ENCODE measurements around the gene PNPLA4. TPM values are rescaled to one million over a fixed set of nuclear protein-coding genes. Genes with fewer than 3 reads are reported as not detected.

The PNPLA4 gene
- total RNA-seq, 1 donor from 2014 or later = 12.8 TPM

DNA sequence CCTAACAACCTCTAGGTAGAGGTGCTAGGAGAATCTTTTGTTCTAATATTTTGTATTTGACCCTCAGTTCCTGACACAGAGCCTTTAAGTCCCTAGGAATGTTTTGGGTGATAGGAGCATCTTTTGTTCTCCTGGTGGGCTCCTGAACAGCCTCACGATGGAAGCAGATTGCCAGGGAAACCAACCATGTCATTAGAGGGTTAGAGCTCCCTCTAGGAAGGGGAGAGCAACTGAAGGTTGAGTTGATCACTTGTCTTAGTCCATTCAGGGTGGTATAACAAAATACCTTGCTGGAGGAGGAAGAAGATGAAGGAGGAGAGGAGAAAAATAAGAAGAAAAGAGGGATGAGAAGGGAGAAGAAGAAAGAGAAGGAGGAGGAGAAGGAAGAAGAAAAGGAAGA is 75.0 kb downstream of the PNPLA4 start:
- no peaks in the 10 kb centered on the region for H3K4me1 ChIP-seq (ENCODE audit: insufficient read depth, low read length)
- no peak for FAIRE-seq
- H2AFZ ChIP-seq (ENCODE audit: low read depth, low read length) = no peak overlapping the region
- DNase-seq (ENCODE audit: low read depth) = no peak
- H3K9me3 ChIP-seq (ENCODE audit: insufficient read depth, low read depth, low read length) = no peaks in the 10 kb centered on the region
- no peaks in the 10 kb centered on the region for H3K36me3 ChIP-seq (ENCODE audit: insufficient read depth, low read length)
- no peak overlapping the region for H3K27ac ChIP-seq (ENCODE audit: low read depth, low read length)
- Mint-ChIP-seq H3K4me3 (ENCODE audit: unreplicated experiment) (no peak overlapping the region), H3K36me3 (ENCODE audit: low read depth, unreplicated experiment) (no peaks in the 10 kb centered on the region), H3K9me3 (ENCODE audit: unreplicated experiment) (no peaks in the 10 kb centered on the region), H3K27me3 (ENCODE audit: low read depth, unreplicated experiment) (no peaks in the 10 kb centered on the region), H3K4me1 (ENCODE audit: low read depth, unreplicated experiment) (peaks cover 3% of the 10 kb centered on the region), H3K27ac (ENCODE audit: unreplicated experiment) (no peak overlapping the region)
- no peaks in the 10 kb centered on the region for H3K27me3 ChIP-seq (ENCODE audit: insufficient read depth, low read length)
- H3K9ac ChIP-seq (ENCODE audit: low read length) = no peak overlapping the region
- H4K20me1 ChIP-seq (ENCODE audit: insufficient read depth, low read length) = no peaks in the 10 kb centered on the region
- no peak overlapping the region for H3K4me3 ChIP-seq (ENCODE audit: insufficient read depth, low read depth, low read length)
- TF ChIP-seq, protein P1, sequence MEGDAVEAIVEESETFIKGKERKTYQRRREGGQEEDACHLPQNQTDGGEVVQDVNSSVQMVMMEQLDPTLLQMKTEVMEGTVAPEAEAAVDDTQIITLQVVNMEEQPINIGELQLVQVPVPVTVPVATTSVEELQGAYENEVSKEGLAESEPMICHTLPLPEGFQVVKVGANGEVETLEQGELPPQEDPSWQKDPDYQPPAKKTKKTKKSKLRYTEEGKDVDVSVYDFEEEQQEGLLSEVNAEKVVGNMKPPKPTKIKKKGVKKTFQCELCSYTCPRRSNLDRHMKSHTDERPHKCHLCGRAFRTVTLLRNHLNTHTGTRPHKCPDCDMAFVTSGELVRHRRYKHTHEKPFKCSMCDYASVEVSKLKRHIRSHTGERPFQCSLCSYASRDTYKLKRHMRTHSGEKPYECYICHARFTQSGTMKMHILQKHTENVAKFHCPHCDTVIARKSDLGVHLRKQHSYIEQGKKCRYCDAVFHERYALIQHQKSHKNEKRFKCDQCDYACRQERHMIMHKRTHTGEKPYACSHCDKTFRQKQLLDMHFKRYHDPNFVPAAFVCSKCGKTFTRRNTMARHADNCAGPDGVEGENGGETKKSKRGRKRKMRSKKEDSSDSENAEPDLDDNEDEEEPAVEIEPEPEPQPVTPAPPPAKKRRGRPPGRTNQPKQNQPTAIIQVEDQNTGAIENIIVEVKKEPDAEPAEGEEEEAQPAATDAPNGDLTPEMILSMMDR (IDR thresholded peaks at IDR 0.05; ENCODE audit: insufficient read depth, low read depth, low read length) = no peak
- TF ChIP-seq EZH2 (IDR thresholded peaks at IDR 0.05; ENCODE audit: insufficient read depth, low read length) = no peak
- H3K79me2 ChIP-seq (ENCODE audit: insufficient read depth, low read length) = no peaks in the 10 kb centered on the region
- H3K4me2 ChIP-seq (ENCODE audit: low read length) = no peak overlapping the region

Other genes starting within 250 kb of the PNPLA4 start
- gene VCX, start 84.2 kb downstream of the PNPLA4 start, total RNA-seq = not detected in 2 replicates
- not detected in 2 replicates for gene VCX2, start 243.9 kb upstream of the PNPLA4 start, total RNA-seq